Activated CD8-positive, alpha-beta memory T cell treated with anti-CD3 and anti-CD28 coated beads, Interleukin-2, amount 50 U/mL, for 1 hour (primary cell): ENCODE results near the gene BTD.
A peak's percentile ranks its signal among the peaks of the same experiment; 100 is the strongest.

Experiments used
- DNase-seq: peaks from one replicate; pipeline ENCODE4 v3.0.0-alpha.2; 2020; ENCODE audit errors: extremely low read depth

Gene BTD

GRCh38 chr3:15636028-15636709 lies 34.6 kb downstream of the BTD start:
- DNase-seq = no peak

- DNase-seq = no peak
Observed at GRCh38 chr3:15637131-15637951, 35.8 kb downstream of the BTD start.

- DNase-seq = no peak
Observed at GRCh38 chr3:15638193-15638890, 36.8 kb downstream of the BTD start.

- no peak for DNase-seq
Observed at GRCh38 chr3:15638891-15639262, 37.3 kb downstream of the BTD start.

GRCh38 chr3:15645246-15645645 lies 43.7 kb downstream of the BTD start:
- no peak for DNase-seq

GRCh38 chr3:15645740-15646501 lies 44.4 kb downstream of the BTD start:
- DNase-seq = no peak

- DNase-seq = no peak
Observed at GRCh38 chr3:15646851-15647511, 45.4 kb downstream of the BTD start.

- peak; percentile 26 for DNase-seq
Observed at GRCh38 chr3:15647611-15648167, 46.1 kb downstream of the BTD start.

- DNase-seq = no peak
Observed at GRCh38 chr3:15649341-15649740, 47.8 kb downstream of the BTD start.

- no peak for DNase-seq
Observed at GRCh38 chr3:15649858-15650257, 48.3 kb downstream of the BTD start.

- no peak for DNase-seq
Observed at GRCh38 chr3:15651396-15651795, 49.9 kb downstream of the BTD start.

GRCh38 chr3:15653321-15653720 lies 51.8 kb downstream of the BTD start:
- no peak for DNase-seq

GRCh38 chr3:15654127-15654526 lies 52.6 kb downstream of the BTD start:
- DNase-seq = no peak

- no peak for DNase-seq
Observed at GRCh38 chr3:15654891-15655290, 53.3 kb downstream of the BTD start.

GRCh38 chr3:15656342-15656741 lies 54.8 kb downstream of the BTD start:
- DNase-seq = no peak

- no peak for DNase-seq
Observed at GRCh38 chr3:15657016-15657415, 55.5 kb downstream of the BTD start.

GRCh38 chr3:15659254-15659975 lies 57.9 kb downstream of the BTD start:
- no peak for DNase-seq

GRCh38 chr3:15660055-15660935 lies 58.8 kb downstream of the BTD start:
- no peak for DNase-seq

GRCh38 chr3:15664144-15664543 lies 62.6 kb downstream of the BTD start:
- no peak for DNase-seq
